PC-3 (cell line): ENCODE results near the gene GBF1. TPM values are rescaled to one million over a fixed set of nuclear protein-coding genes. Genes with fewer than 3 reads are reported as not detected.

Experiments used
- ATAC-seq: fragments of 200-7000 bp; cut with Tn5 transposase; 2 replicates; pipeline ENCODE4 v1.9.1; 2020; ENCODE audit warnings: mild to moderate bottlenecking, moderate library complexity
- BruUV-seq: library from RNA; stranded (reverse); fragments of 400-500 nt; replicated peaks from 2 replicates; lab custom pipeline; 2021; lab: Mats Ljungman, UMichigan
- CTCF ChIA-PET: fragments of 300-600 bp; sonication (Branson Sonifier 250); formaldehyde crosslinking; loops from one replicate; lab custom pipeline; 2022; ENCODE audit warnings: antibody characterized with exemption; lab: Charles Lee
- POLR2A ChIA-PET: fragments of 300-600 bp; sonication (Branson Sonifier 250); formaldehyde crosslinking; loops from one replicate; lab custom pipeline; 2022; ENCODE audit warnings: antibody characterized with exemption; ENCODE audit not compliant: unreplicated experiment; lab: Charles Lee
- DNase-seq: peaks from one replicate; pipeline ENCODE4 v3.0.0-alpha.2; 2015
- H2AFZ ChIP-seq: fragments of 300-600 bp; sonication (generic); 2 replicates; pipeline ENCODE4 v1.6.0; 2016; ENCODE audit warnings: antibody characterized with exemption, low read length
- H3F3A ChIP-seq: fragments of 300-600 bp; sonication (generic); one replicate; pipeline ENCODE4 v1.6.0; 2017; ENCODE audit warnings: antibody characterized with exemption, low read length, control low read depth, mild to moderate bottlenecking; ENCODE audit not compliant: unreplicated experiment
- H3K27ac ChIP-seq: fragments of 300-600 bp; sonication (generic); 2 replicates; pipeline ENCODE4 v1.5.1; 2016; ENCODE audit warnings: mild to moderate bottlenecking, low read length
- H3K27me3 ChIP-seq: fragments of 300-600 bp; sonication (generic); 2 replicates; pipeline ENCODE4 v1.6.1; 2016; ENCODE audit warnings: low read length, mixed read lengths
- H3K36me3 ChIP-seq: fragments of 300-600 bp; sonication (generic); 2 replicates; pipeline ENCODE4 v1.6.1; 2016; ENCODE audit warnings: low read depth, mixed run types, low read length, mixed read lengths
- H3K4me1 ChIP-seq: fragments of 300-600 bp; sonication (generic); 2 replicates; pipeline ENCODE4 v1.5.1; 2016; ENCODE audit warnings: low read length; ENCODE audit not compliant: insufficient read depth
- H3K4me2 ChIP-seq: fragments of 300-600 bp; sonication (generic); 2 replicates; pipeline ENCODE4 v1.6.0; 2016; ENCODE audit warnings: low read length
- H3K4me3 ChIP-seq: fragments of 300-600 bp; sonication (generic); 2 replicates; pipeline ENCODE4 v1.5.1; 2016; ENCODE audit warnings: mild to moderate bottlenecking, low read length, mixed read lengths
- H3K79me2 ChIP-seq: fragments of 300-600 bp; sonication (generic); 2 replicates; pipeline ENCODE4 v1.6.1; 2017; ENCODE audit warnings: low read length, mixed read lengths
- H3K9ac ChIP-seq: fragments of 300-600 bp; sonication (generic); 2 replicates; pipeline ENCODE4 v1.6.0; 2016; ENCODE audit warnings: mild to moderate bottlenecking, low read length
- H3K9me2 ChIP-seq: fragments of 300-600 bp; sonication (generic); replicated peaks from 2 replicates; pipeline ENCODE4 v1.6.1; 2016; ENCODE audit warnings: mixed run types, low read length, mixed read lengths
- H3K9me3 ChIP-seq: fragments of 300-600 bp; sonication (generic); 2 replicates; pipeline ENCODE4 v1.6.1; 2016; ENCODE audit warnings: low read length, mixed read lengths
- H4K20me1 ChIP-seq: fragments of 300-600 bp; sonication (generic); 2 replicates; pipeline ENCODE4 v1.6.1; 2016; ENCODE audit warnings: low read length, mixed read lengths
- CTCF ChIP-seq: fragments of 300-600 bp; sonication (generic); conservative IDR thresholded peaks from 2 replicates; pipeline ENCODE4 v1.5.1; 2017; ENCODE audit warnings: antibody characterized with exemption, low read depth, mild to moderate bottlenecking, low read length
- EZH2 ChIP-seq: fragments of 300-600 bp; sonication (generic); IDR thresholded peaks from one replicate; pipeline ENCODE4 v1.6.1; 2017; ENCODE audit warnings: antibody characterized with exemption, mild to moderate bottlenecking, low read length; ENCODE audit not compliant: unreplicated experiment
- EZH2phosphoT487 ChIP-seq: fragments of 300-600 bp; sonication (generic); IDR thresholded peaks from 2 replicates; pipeline ENCODE4 v1.6.1; 2018; ENCODE audit warnings: mild to moderate bottlenecking, antibody characterized with exemption, low read length, borderline replicate concordance
- intact Hi-C: fragments of 100-400 bp; cut with micrococcal nuclease; formaldehyde crosslinking; loops from 2 replicates; pipeline ENCODE4 v1.9.0; 2023
- total RNA-seq: library from RNA; depleted of rRNA; stranded (reverse); fragments of >200 nt; gene quantifications from 2 replicates; pipeline ENCODE4 v1.2.3, GENCODE V29; 2014

Gene GBF1
- total RNA-seq, 1 experiment from 2014 or later: 25.2 TPM

- H4K20me1 ChIP-seq: no peaks in the 10 kb centered on the region
- ATAC-seq (peak; percentile 27), DNase-seq (peak; percentile 34)
- ChIA-PET CTCF (interaction anchor here (1.1 kb wide), 2 partner anchors 38 to 162 kb away, joined by 3 to 5 read pairs; no protein-coding TSS in a partner anchor), POLR2A (no interaction called here)
- 0 out of 2 replicates have a peak, but pooled peaks cover 4% of the 10 kb centered on the region for H3K36me3 ChIP-seq
- H3K4me1 ChIP-seq: peaks cover 20% of the 10 kb centered on the region
- no peaks in the 10 kb centered on the region for H3K9me3 ChIP-seq
- H3K4me3 ChIP-seq: peak overlapping the region; percentile 88
- H3K27me3 ChIP-seq: no peaks in the 10 kb centered on the region
- intact Hi-C loops: no loop called here
- no peaks in the 10 kb centered on the region for H3K9me2 ChIP-seq
- BruUV-seq: no TSS peak
- TF ChIP-seq EZH2phosphoT487: no peak
- TF ChIP-seq EZH2: no peak
- no peak for TF ChIP-seq CTCF
- peaks cover 11% of the 10 kb centered on the region; the same call in 1 of the 2 replicates for H3K79me2 ChIP-seq
- H3K27ac ChIP-seq: peak overlapping the region; percentile 53
- no peaks in the 10 kb centered on the region for H3F3A ChIP-seq
- peak overlapping the region; percentile 92 for H3K4me2 ChIP-seq
- peak overlapping the region; percentile 89 for H2AFZ ChIP-seq
- H3K9ac ChIP-seq: peak overlapping the region; percentile 77
Measured at GRCh38 chr10:102421757-102422512, 176.6 kb downstream of the GBF1 start.

GRCh38 chr10:102422545-102423129 lies 177.3 kb downstream of the GBF1 start:
- Histone ChIP-seq H3K36me3 (0 out of 2 replicates have a peak, but pooled peaks cover 4% of the 10 kb centered on the region), H3F3A (no peaks in the 10 kb centered on the region), H3K9me3 (no peaks in the 10 kb centered on the region), H3K27ac (peak overlapping the region; percentile 53), H3K9me2 (no peaks in the 10 kb centered on the region), H4K20me1 (no peaks in the 10 kb centered on the region), H3K27me3 (no peaks in the 10 kb centered on the region), H3K9ac (peak overlapping the region; percentile 77), H2AFZ (peak overlapping the region; percentile 89), H3K79me2 (peaks cover 11% of the 10 kb centered on the region; the same call in 1 of the 2 replicates), H3K4me1 (peaks cover 20% of the 10 kb centered on the region), H3K4me3 (peak overlapping the region; percentile 88), H3K4me2 (peak overlapping the region; percentile 92)
- ChIA-PET CTCF (interaction anchor here (0.6 to 1.1 kb wide), 4 partner anchors 39 to 1029 kb away, joined by 3 to 5 read pairs (median 4); no protein-coding TSS in a partner anchor), POLR2A (no interaction called here)
- DNase-seq (peak; percentile 80), ATAC-seq (peak; percentile 63)
- TF ChIP-seq EZH2 (no peak), CTCF (peak; percentile 77), EZH2phosphoT487 (no peak)
- no TSS peak for BruUV-seq
- intact Hi-C loops: no loop called here
